SH-SY5Y (cell line): Measurements from ENCODE around the gene PIEZO2.

Experiments used
- GATA2 ChIP-seq: IDR thresholded peaks from 2 replicates; pipeline ENCODE4 v1.6.1; 2011; ENCODE audit warnings: mild to moderate bottlenecking, low read depth, low read length
- GATA3 ChIP-seq: IDR thresholded peaks from 2 replicates; pipeline ENCODE4 v1.6.1; 2011; ENCODE audit warnings: low read depth, mild to moderate bottlenecking, low read length, moderate library complexity

- TF ChIP-seq GATA2 = no peak
- no peak for TF ChIP-seq GATA3
These were observed 233.0 kb downstream of the PIEZO2 start for GRCh38 chr18:10916387-10916786.
